ENCODE results near the gene GJC1.

DNA sequence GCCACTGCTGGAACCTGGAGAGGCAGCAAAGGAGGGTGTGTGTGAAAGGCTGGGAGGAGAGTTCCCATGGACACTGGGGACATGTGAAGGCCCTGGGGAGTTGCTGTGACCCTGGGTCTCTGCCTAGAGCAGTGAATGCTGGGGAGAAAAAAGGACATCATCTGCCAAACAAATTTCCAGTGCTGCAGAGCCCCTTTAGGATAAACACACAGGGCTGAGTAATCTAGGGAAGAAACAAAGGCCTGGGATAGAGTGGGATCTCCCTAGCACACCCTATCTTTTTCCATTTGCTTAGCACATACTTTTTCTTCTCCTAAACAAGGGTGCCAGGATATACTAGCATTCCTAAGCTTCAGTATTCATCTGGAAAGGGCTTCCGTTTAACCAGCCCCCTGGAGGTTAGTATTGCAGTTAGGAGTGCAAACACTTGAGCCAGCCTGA is 14.3 kb upstream of the GJC1 start:
- TF ChIP-seq, protein P1, sequence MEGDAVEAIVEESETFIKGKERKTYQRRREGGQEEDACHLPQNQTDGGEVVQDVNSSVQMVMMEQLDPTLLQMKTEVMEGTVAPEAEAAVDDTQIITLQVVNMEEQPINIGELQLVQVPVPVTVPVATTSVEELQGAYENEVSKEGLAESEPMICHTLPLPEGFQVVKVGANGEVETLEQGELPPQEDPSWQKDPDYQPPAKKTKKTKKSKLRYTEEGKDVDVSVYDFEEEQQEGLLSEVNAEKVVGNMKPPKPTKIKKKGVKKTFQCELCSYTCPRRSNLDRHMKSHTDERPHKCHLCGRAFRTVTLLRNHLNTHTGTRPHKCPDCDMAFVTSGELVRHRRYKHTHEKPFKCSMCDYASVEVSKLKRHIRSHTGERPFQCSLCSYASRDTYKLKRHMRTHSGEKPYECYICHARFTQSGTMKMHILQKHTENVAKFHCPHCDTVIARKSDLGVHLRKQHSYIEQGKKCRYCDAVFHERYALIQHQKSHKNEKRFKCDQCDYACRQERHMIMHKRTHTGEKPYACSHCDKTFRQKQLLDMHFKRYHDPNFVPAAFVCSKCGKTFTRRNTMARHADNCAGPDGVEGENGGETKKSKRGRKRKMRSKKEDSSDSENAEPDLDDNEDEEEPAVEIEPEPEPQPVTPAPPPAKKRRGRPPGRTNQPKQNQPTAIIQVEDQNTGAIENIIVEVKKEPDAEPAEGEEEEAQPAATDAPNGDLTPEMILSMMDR (IDR thresholded peaks at IDR 0.05) = no peak
- no peak for TF ChIP-seq POLR2A (IDR thresholded peaks at IDR 0.05)
